B cell (primary cell): ENCODE data around the gene GAREM1. TPM values are rescaled to one million over a fixed set of nuclear protein-coding genes. Genes with fewer than 3 reads are reported as not detected.

Source experiments
- ATAC-seq: fragments of 200-7000 bp; cut with Tn5 transposase; one replicate; pipeline ENCODE4 v1.10.0; 2021; ENCODE audit warnings: low read depth, mild to moderate bottlenecking, moderate number of reproducible peaks, moderate library complexity
- CTCF ChIA-PET: fragments of 350-600 bp; sonication (Branson Sonifier 250); formaldehyde crosslinking; loops from one replicate; lab custom pipeline; 2021; ENCODE audit warnings: antibody characterized with exemption, inconsistent platforms; lab: Charles Lee
- POLR2A ChIA-PET: fragments of 350-600 bp; sonication (Branson Sonifier 250); formaldehyde crosslinking; loops from one replicate; lab custom pipeline; 2021; ENCODE audit warnings: antibody characterized with exemption; lab: Charles Lee
- DNase-seq: peaks from one replicate; pipeline ENCODE4 v3.0.0; 2013
- H2AFZ ChIP-seq: 2 replicates; pipeline ENCODE4 v1.6.1; 2012; ENCODE audit warnings: mild to moderate bottlenecking, low read depth, low read length; ENCODE audit not compliant: insufficient read depth, poor library complexity, severe bottlenecking
- H3K27ac ChIP-seq, 2 donors: 1 replicate in 1 of 2; 2 replicates in 1 of 2; pipeline ENCODE4 v1.5.1; 2012 to 2013; ENCODE audit warnings: low read length in 2 of 2, mild to moderate bottlenecking in 2 of 2, moderate library complexity in 1 of 2
- H3K27me3 ChIP-seq, 4 experiments: fragments of 200-600 bp in 1 of 4; sonication (generic) in 1 of 4; replicated peaks in 1 of 4; 1 replicate in 2 of 4; 2 replicates in 2 of 4; pipeline versions ENCODE4 v1.6.1 to v1.7.0; 2013 to 2016; ENCODE audit warnings: low read length in 3 of 4, mild to moderate bottlenecking in 2 of 4, mixed read lengths in 1 of 4, moderate library complexity in 1 of 4; ENCODE audit not compliant: insufficient read depth in 4 of 4, control insufficient read depth in 3 of 4; ENCODE audit errors: control extremely low read depth in 1 of 4
- H3K36me3 ChIP-seq, 2 experiments: replicated peaks in 1 of 2; 1 replicate in 1 of 2; 2 replicates in 1 of 2; pipeline versions ENCODE4 v1.6.1 to v1.7.1; 2013; ENCODE audit warnings: low read length in 1 of 2; ENCODE audit not compliant: insufficient read depth in 2 of 2, control insufficient read depth in 1 of 2; ENCODE audit errors: control extremely low read depth in 1 of 2, extremely low read depth in 1 of 2
- H3K4me1 ChIP-seq, 2 donors: fragments of 200-600 bp in 1 of 2; sonication (generic) in 1 of 2; 1 replicate in 1 of 2; 2 replicates in 1 of 2; pipeline versions ENCODE4 v1.5.1 to v1.6.1; 2013 to 2017; ENCODE audit warnings: low read length in 2 of 2; ENCODE audit not compliant: control insufficient read depth in 2 of 2, insufficient read depth in 2 of 2
- H3K4me2 ChIP-seq: replicated peaks from 2 replicates; pipeline ENCODE3; 2012; ENCODE audit warnings: mild to moderate bottlenecking, low read depth, low read length; ENCODE audit not compliant: poor library complexity, severe bottlenecking
- H3K4me3 ChIP-seq, 5 experiments: fragments of 200-600 bp in 1 of 5; sonication (generic) in 1 of 5; 1 replicate in 3 of 5; 2 replicates in 2 of 5; pipeline versions ENCODE4 v1.5.1 to v1.7.0; 2011 to 2016; ENCODE audit warnings: low read length in 4 of 5, mild to moderate bottlenecking in 4 of 5, low read depth in 2 of 5, control low read depth in 1 of 5, moderate library complexity in 1 of 5; ENCODE audit not compliant: insufficient read depth in 1 of 5; ENCODE audit errors: control extremely low read depth in 1 of 5, extremely low read depth in 1 of 5
- H3K79me2 ChIP-seq: fragments of 200-600 bp; sonication (generic); one replicate; pipeline ENCODE4 v1.6.0; 2016; ENCODE audit warnings: low read length; ENCODE audit not compliant: control insufficient read depth, insufficient read depth
- H3K9ac ChIP-seq: fragments of 200-600 bp; sonication (generic); 2 replicates; pipeline ENCODE4 v1.6.1; 2017; ENCODE audit warnings: mild to moderate bottlenecking, low read length, moderate library complexity
- H3K9me3 ChIP-seq, 3 donors: one replicate each; pipeline versions ENCODE4 v1.6.1 to v1.7.1; 2013; ENCODE audit warnings: low read length in 2 of 3; ENCODE audit not compliant: control insufficient read depth in 2 of 3, insufficient read depth in 1 of 3; ENCODE audit errors: control extremely low read depth in 1 of 3
- H4K20me1 ChIP-seq: 2 replicates; pipeline ENCODE4 v1.6.0; 2012; ENCODE audit warnings: mild to moderate bottlenecking, low read length; ENCODE audit not compliant: insufficient read depth, control insufficient read depth, poor library complexity, severe bottlenecking
- H3K27ac Mint-ChIP-seq: one replicate; pipeline ENCODE4 v1.8.0; 2021; ENCODE audit warnings: mixed read lengths
- H3K27me3 Mint-ChIP-seq: one replicate; pipeline ENCODE4 v1.8.0; 2021; ENCODE audit warnings: mixed read lengths
- H3K4me1 Mint-ChIP-seq: one replicate; pipeline ENCODE4 v1.8.0; 2021; ENCODE audit warnings: mixed read lengths
- H3K4me3 Mint-ChIP-seq: one replicate; pipeline ENCODE4 v1.8.0; 2021; ENCODE audit warnings: mixed read lengths
- H3K9me3 Mint-ChIP-seq: one replicate; pipeline ENCODE4 v1.8.0; 2022; ENCODE audit warnings: mixed read lengths; ENCODE audit not compliant: insufficient read depth
- EZH2 ChIP-seq: IDR thresholded peaks from 2 replicates; pipeline ENCODE4 v1.6.1; 2012; ENCODE audit warnings: borderline replicate concordance, low read depth, mild to moderate bottlenecking, moderate library complexity, low read length; ENCODE audit not compliant: insufficient read depth, poor library complexity, severe bottlenecking
- WGBS: methylation state at CpG from one replicate; pipeline ENCODE4 v1.1.5; 2013; ENCODE audit warnings: missing lambda C conversion rate; ENCODE audit not compliant: insufficient coverage; 5-methylcytosine and 5-hydroxymethylcytosine counted together
- intact Hi-C: fragments of 100-400 bp; cut with micrococcal nuclease; formaldehyde crosslinking; loops from one replicate; pipeline ENCODE4 v1.10.0; 2022
- polyA plus RNA-seq: library from polyadenylated mRNA; depleted of rRNA; stranded (reverse); fragments of >200 nt; gene quantifications from 2 replicates; pipeline ENCODE4 v1.2.3, GENCODE V29; 2012
- total RNA-seq, 2 donors: library from RNA; stranded (reverse); fragments of 120-200 nt in 1 of 2; gene quantifications; 1 replicate in 1 of 2; 2 replicates in 1 of 2; pipeline versions ENCODE4 v1.2.3 to v1.2.4, GENCODE V29; 2013 to 2022
- TF ChIP-seq, protein P1 (sequence below): fragments of 200-600 bp; IDR thresholded peaks from one replicate; pipeline ENCODE4 v1.8.0; 2022; ENCODE audit warnings: antibody characterized with exemption, mild to moderate bottlenecking

GAREM1 gene
- total and polyA plus RNA-seq, 2 donors (not counting 1 experiment from before 2014, with no cell fraction given): not detected

DNA sequence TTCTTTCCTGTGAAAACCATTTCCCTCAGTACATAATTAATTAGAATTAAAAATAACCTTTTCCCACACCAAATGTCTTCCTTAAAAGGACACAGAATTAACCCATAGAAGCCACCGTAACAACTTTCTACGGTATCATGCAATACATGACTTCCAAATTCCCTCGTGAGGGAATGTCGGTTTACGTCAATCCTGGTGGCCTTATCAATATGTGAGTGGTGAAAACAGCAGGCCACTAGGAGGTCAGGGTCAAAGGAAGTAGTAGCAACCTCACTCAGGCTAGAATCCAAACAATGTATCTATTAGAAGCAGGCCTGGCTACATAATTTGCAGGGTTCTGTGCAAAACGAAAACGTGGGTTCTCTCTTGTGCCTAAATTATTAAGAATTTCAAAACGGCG is 112.2 kb downstream of the GAREM1 start:
- intact Hi-C loops: no loop called here
- no peaks in the 10 kb centered on the region for H3K79me2 ChIP-seq
- peaks cover 3% of the 10 kb centered on the region for H3K27me3 Mint-ChIP-seq
- DNase-seq (no peak), ATAC-seq (no peak)
- H3K9ac ChIP-seq: no peak overlapping the region
- WGBS: 78% methylated on average over 4 of the region's 9 CpGs
- H4K20me1 ChIP-seq: no peaks in the 10 kb centered on the region
- H3K9me3 Mint-ChIP-seq: no peaks in the 10 kb centered on the region
- H3K4me1 ChIP-seq: no peaks in the 10 kb centered on the region
- H3K27ac Mint-ChIP-seq: no peak overlapping the region
- no peaks in the 10 kb centered on the region for H3K27me3 ChIP-seq
- TF ChIP-seq, protein P1, sequence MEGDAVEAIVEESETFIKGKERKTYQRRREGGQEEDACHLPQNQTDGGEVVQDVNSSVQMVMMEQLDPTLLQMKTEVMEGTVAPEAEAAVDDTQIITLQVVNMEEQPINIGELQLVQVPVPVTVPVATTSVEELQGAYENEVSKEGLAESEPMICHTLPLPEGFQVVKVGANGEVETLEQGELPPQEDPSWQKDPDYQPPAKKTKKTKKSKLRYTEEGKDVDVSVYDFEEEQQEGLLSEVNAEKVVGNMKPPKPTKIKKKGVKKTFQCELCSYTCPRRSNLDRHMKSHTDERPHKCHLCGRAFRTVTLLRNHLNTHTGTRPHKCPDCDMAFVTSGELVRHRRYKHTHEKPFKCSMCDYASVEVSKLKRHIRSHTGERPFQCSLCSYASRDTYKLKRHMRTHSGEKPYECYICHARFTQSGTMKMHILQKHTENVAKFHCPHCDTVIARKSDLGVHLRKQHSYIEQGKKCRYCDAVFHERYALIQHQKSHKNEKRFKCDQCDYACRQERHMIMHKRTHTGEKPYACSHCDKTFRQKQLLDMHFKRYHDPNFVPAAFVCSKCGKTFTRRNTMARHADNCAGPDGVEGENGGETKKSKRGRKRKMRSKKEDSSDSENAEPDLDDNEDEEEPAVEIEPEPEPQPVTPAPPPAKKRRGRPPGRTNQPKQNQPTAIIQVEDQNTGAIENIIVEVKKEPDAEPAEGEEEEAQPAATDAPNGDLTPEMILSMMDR: no peak
- no peak for TF ChIP-seq EZH2
- no peak overlapping the region for H3K4me2 ChIP-seq
- H3K27ac ChIP-seq: no peak overlapping the region
- H3K4me1 Mint-ChIP-seq: no peaks in the 10 kb centered on the region
- no peak overlapping the region for H2AFZ ChIP-seq
- no peak overlapping the region for H3K4me3 ChIP-seq
- ChIA-PET CTCF (no interaction called here), POLR2A (no interaction called here)
- no peaks in the 10 kb centered on the region for H3K36me3 ChIP-seq
- no peak overlapping the region for H3K4me3 Mint-ChIP-seq
- no peaks in the 10 kb centered on the region for H3K9me3 ChIP-seq

DNA sequence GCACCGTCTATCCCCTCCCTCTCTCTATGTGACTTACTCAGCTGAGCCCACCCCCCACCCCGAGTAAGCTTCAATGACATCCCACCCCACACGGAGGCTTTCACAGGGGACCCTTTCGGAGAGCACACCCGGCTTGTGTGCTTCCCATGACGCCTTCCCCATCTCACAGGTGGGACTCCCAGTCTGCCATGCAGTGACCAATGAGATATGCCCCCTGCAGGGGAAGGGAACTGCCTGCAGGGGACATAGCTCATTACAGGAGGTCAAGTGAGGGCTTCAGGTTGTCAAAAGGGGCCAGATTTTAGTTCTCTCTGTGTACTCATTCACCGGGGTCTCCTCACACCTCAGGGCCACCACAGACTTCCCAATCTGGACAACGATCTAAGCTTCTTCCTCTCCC is 112.6 kb downstream of the GAREM1 start:
- H3K4me3 ChIP-seq: no peak overlapping the region
- WGBS: 89% methylated on average over 5 of the region's 8 CpGs
- no peak for ATAC-seq
- TF ChIP-seq, protein P1: no peak
- TF ChIP-seq EZH2: no peak
- no peaks in the 10 kb centered on the region for H3K79me2 ChIP-seq
- H3K9me3 ChIP-seq: no peaks in the 10 kb centered on the region
- H3K4me2 ChIP-seq: no peak overlapping the region
- no peaks in the 10 kb centered on the region for H3K4me1 Mint-ChIP-seq
- peaks cover 3% of the 10 kb centered on the region for H3K27me3 Mint-ChIP-seq
- no peaks in the 10 kb centered on the region for H3K36me3 ChIP-seq
- no peaks in the 10 kb centered on the region for H3K9me3 Mint-ChIP-seq
- H3K4me1 ChIP-seq: no peaks in the 10 kb centered on the region
- no peak overlapping the region for H3K4me3 Mint-ChIP-seq
- H3K27ac ChIP-seq: no peak overlapping the region
- H4K20me1 ChIP-seq: no peaks in the 10 kb centered on the region
- DNase-seq: no peak
- intact Hi-C loops: no loop called here
- H3K9ac ChIP-seq: no peak overlapping the region
- H3K27me3 ChIP-seq: no peaks in the 10 kb centered on the region
- H3K27ac Mint-ChIP-seq: no peak overlapping the region
- ChIA-PET POLR2A (no interaction called here), CTCF (no interaction called here)
- no peak overlapping the region for H2AFZ ChIP-seq
